Activated CD4-positive, alpha-beta T cell treated with anti-CD3 and anti-CD28 coated beads, Interleukin-2, amount 50 U/mL, for 16 hours (primary cell): Measurements from ENCODE around the gene CCL23.
"Not testable (repeated sequence)": the region's sequence is repeated elsewhere in the genome, so short reads cannot be mapped to it uniquely, and the experiment has no call there.

Experiments
- DNase-seq: peaks from one replicate; pipeline ENCODE4 v3.0.0-alpha.2; 2020

CCL23 gene

GRCh38 chr17:36002631-36003030, 15.1 kb downstream of the CCL23 start:
- DNase-seq: no peak

GRCh38 chr17:36001862-36002603, 15.7 kb downstream of the CCL23 start:
- no peak for DNase-seq

GRCh38 chr17:36001110-36001771, 16.5 kb downstream of the CCL23 start, which contains the start of gene CCL15:
TSS of gene CCL15 (minus strand) at chr17:36001553. CDS start at chr17:36001492, 61 bp downstream.
- DNase-seq: no peak

GRCh38 chr17:36000732-36001109, 17.1 kb downstream of the CCL23 start:
- no peak for DNase-seq

- no peak for DNase-seq
These were observed 19.0 kb downstream of the CCL23 start for GRCh38 chr17:35998756-35999155.

- no peak for DNase-seq
These were observed 19.7 kb downstream of the CCL23 start for GRCh38 chr17:35998018-35998545.

GRCh38 chr17:35995346-35995745, 22.4 kb downstream of the CCL23 start:
- not testable (repeated sequence) for DNase-seq

GRCh38 chr17:35991075-35991474, 26.7 kb downstream of the CCL23 start:
- no peak for DNase-seq

- no peak for DNase-seq
These were observed 29.6 kb downstream of the CCL23 start for GRCh38 chr17:35988164-35988563.

GRCh38 chr17:35986643-35987042, 31.1 kb downstream of the CCL23 start, which contains the start of gene CCL14:
TSS of gene CCL14 (minus strand) at chr17:35986729. CDS start at chr17:35986649, 80 bp downstream.
- DNase-seq: no peak

GRCh38 chr17:35984140-35984539, 33.6 kb downstream of the CCL23 start:
- no peak for DNase-seq

GRCh38 chr17:35982409-35983191, 35.2 kb downstream of the CCL23 start:
- no peak for DNase-seq

GRCh38 chr17:35981908-35982330, 35.9 kb downstream of the CCL23 start:
- DNase-seq: no peak

GRCh38 chr17:35981246-35981645, 36.5 kb downstream of the CCL23 start, which contains the start of gene CCL16:
TSS of gene CCL16 (minus strand) at chr17:35981497. CDS start at chr17:35981420, 77 bp downstream.
- DNase-seq: no peak

GRCh38 chr17:35978346-35978745, 39.4 kb downstream of the CCL23 start:
- DNase-seq: no peak

- DNase-seq: no peak
These were observed 40.3 kb downstream of the CCL23 start for GRCh38 chr17:35977509-35977908.

GRCh38 chr17:35973333-35974260, 44.2 kb downstream of the CCL23 start:
- no peak for DNase-seq

GRCh38 chr17:35972945-35973332, 44.8 kb downstream of the CCL23 start:
- no peak for DNase-seq

GRCh38 chr17:35972535-35972934, 45.2 kb downstream of the CCL23 start:
- no peak for DNase-seq

- no peak for DNase-seq
These were observed 45.7 kb downstream of the CCL23 start for GRCh38 chr17:35972066-35972465.

- peak; percentile 84 for DNase-seq
These were observed 48.0 kb downstream of the CCL23 start for GRCh38 chr17:35969558-35970380.
